Measurements from ENCODE around the gene SMIM22. TPM values are rescaled to one million over a fixed set of nuclear protein-coding genes. Genes with fewer than 3 reads are reported as not detected.

SMIM22 gene, protein sequence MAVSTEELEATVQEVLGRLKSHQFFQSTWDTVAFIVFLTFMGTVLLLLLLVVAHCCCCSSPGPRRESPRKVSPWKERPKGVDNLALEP
- 100 to 1,000 TPM in 3 of 4 donors, 10 to 100 TPM in 1; 90.0 to 306 (median 238) TPM for total RNA-seq

DNA sequence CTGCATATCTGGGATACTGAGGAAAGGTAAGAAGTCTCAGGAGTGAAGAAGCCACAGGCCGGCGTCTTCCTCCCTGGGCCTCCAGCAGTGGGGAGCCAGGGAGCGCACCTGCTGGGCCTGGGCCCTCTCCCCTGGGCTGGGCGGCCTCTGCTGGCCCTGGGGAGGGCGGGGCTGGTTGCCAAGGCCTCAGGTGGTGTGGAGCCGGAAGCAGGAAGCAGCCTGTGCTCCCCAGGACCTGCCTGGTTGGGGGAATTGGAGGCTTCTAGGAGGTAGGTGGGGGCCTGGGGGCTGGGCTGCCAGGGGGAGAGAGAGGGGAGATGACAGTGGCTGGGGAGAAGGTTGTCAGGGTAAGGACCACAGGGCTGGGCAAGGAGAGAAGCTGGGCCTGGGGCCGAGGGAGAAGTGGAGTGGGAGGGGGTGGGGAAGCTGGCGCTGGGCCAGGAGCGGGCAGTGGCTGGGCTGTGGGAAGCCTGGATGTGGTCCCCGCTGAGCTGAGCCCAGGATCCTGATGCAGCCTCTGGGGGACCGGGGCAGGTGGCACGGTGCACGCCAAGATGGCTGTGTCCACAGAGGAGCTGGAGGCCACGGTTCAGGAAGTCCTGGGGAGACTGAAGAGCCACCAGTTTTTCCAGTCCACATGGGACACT lies at the start of gene SMIM22:
TSS of gene SMIM22 (plus strand) at position 189 of the 647 bp plus-strand sequence. CDS start at position 555, 366 bp downstream.
- peak in 2 of 3 donors; percentile 82 to 87 for DNase-seq
- peaks cover 0 to 8% (median 0%) of the 10 kb centered on the region in 4 donors for H3K4me1 ChIP-seq
- peak within 1 kb of the TSS in 3 of 4 donors; percentile 37 to 69 (median 57) for H3K4me3 ChIP-seq
- peaks cover 0 to 25% (median 0%) of the 10 kb centered on the region in 3 donors for H3K36me3 ChIP-seq
- TF ChIP-seq POLR2A (IDR thresholded peaks at IDR 0.05) (peak in 1 of 2 donors; percentile 40), CTCF (IDR thresholded peaks at IDR 0.05) (no peak)
- peak within 1 kb of the TSS in 3 of 4 donors; percentile 73 to 81 (median 74) for H3K27ac ChIP-seq
- no peaks in the 10 kb centered on the region for H3K27me3 ChIP-seq
- H3K9me3 ChIP-seq = no peaks in the 10 kb centered on the region

- H3K27me3 ChIP-seq = no peaks in the 10 kb centered on the region
- no peak for DNase-seq
- TF ChIP-seq POLR2A (IDR thresholded peaks at IDR 0.05) (no peak), CTCF (IDR thresholded peaks at IDR 0.05) (no peak)
- H3K4me3 ChIP-seq = no peak overlapping the region
- H3K9me3 ChIP-seq = no peaks in the 10 kb centered on the region
- peaks cover 0 to 5% (median 0%) of the 10 kb centered on the region in 3 donors for H3K36me3 ChIP-seq
- no peak overlapping the region for H3K27ac ChIP-seq
- H3K4me1 ChIP-seq = peaks cover 0 to 9% (median 0%) of the 10 kb centered on the region in 4 donors
These were observed 49.0 kb upstream of the SMIM22 start for GRCh38 chr16:4746215-4746614.

DNA sequence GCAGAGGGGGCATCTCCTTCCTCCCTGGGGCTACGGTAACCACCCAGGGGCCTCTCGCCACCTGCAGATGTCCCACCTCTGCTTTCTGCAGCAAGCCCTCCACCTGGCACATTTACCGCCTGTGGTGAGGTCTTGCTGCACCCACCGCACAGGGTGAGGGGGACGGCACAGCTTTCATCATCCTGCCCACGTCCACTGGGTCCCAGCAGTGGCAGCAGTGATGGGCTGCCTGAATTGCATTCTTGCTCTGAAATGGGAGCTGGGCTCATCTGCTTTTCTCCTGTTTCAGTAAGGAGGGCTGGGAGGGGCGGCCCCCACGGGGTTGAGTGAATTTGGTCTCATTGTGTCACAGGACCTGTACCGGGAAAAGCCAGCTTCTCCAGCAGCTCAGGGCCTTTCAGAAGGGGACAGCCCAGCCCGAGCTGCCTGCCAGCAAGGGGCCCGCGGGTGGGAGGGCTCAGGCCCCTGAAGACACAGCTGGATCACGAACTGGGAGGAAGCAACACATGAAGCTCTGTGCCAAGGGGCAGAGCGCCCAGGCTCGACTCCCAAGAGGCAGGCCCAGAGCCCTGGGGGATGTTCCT lies 48.1 kb upstream of the SMIM22 start:
- peaks cover 0 to 14% (median 0%) of the 10 kb centered on the region in 3 donors for H3K36me3 ChIP-seq
- H3K4me3 ChIP-seq = no peak overlapping the region
- DNase-seq = no peak
- H3K27ac ChIP-seq = peak overlapping the region in 1 of 4 donors; percentile 22
- H3K4me1 ChIP-seq = peaks cover 0 to 9% (median 0%) of the 10 kb centered on the region in 4 donors
- TF ChIP-seq CTCF (IDR thresholded peaks at IDR 0.05) = no peak
- H3K9me3 ChIP-seq = no peaks in the 10 kb centered on the region
- no peaks in the 10 kb centered on the region for H3K27me3 ChIP-seq

- Histone ChIP-seq H3K27me3 (no peaks in the 10 kb centered on the region), H3K36me3 (peaks cover 0 to 24% (median 0%) of the 10 kb centered on the region in 3 donors), H3K4me1 (peaks cover 0 to 9% (median 0%) of the 10 kb centered on the region in 4 donors), H3K9me3 (no peaks in the 10 kb centered on the region), H3K27ac (peak overlapping the region in 1 of 4 donors; percentile 22), H3K4me3 (no peak overlapping the region)
- no peak for DNase-seq
- TF ChIP-seq CTCF (IDR thresholded peaks at IDR 0.05) = no peak
- TF ChIP-seq POLR2A (IDR thresholded peaks at IDR 0.05) = no peak
These were observed 47.1 kb upstream of the SMIM22 start for GRCh38 chr16:4747906-4748681.

- H3K4me1 ChIP-seq = peaks cover 0 to 9% (median 0%) of the 10 kb centered on the region in 4 donors
- DNase-seq = no peak
- H3K27me3 ChIP-seq = no peaks in the 10 kb centered on the region
- peaks cover 0 to 32% (median 0%) of the 10 kb centered on the region in 3 donors for H3K36me3 ChIP-seq
- H3K27ac ChIP-seq = no peak overlapping the region
- no peaks in the 10 kb centered on the region for H3K9me3 ChIP-seq
- no peak overlapping the region for H3K4me3 ChIP-seq
- TF ChIP-seq CTCF (IDR thresholded peaks at IDR 0.05) (no peak), POLR2A (IDR thresholded peaks at IDR 0.05) (no peak)
These were observed 46.3 kb upstream of the SMIM22 start for GRCh38 chr16:4748682-4749411.

All from Peyer's patch (tissue), 4 donors.